Smooth muscle cell (in vitro differentiated cells): ENCODE data around the gene TREH. TPM values are rescaled to one million over a fixed set of nuclear protein-coding genes. Genes with fewer than 3 reads are reported as not detected.

Experiments
- DNase-seq: peaks from one replicate; lab custom pipeline; 2025; ENCODE audit not compliant: unreplicated experiment; lab: John Stamatoyannopoulos, UW
- H2AFZ ChIP-seq: fragments of 200-600 bp; sonication (generic); 2 replicates; pipeline ENCODE4 v1.6.0; 2016; ENCODE audit warnings: antibody characterized with exemption, low read depth, mild to moderate bottlenecking
- H3F3A ChIP-seq: fragments of 200-600 bp; sonication (generic); 2 replicates; pipeline ENCODE4 v1.6.0; 2017; ENCODE audit warnings: antibody characterized with exemption, low read depth
- H3K27ac ChIP-seq: fragments of 200-600 bp; sonication (generic); 2 replicates; pipeline ENCODE4 v1.5.1; 2016; ENCODE audit warnings: low read depth, mild to moderate bottlenecking
- H3K27me3 ChIP-seq: fragments of 200-600 bp; sonication (generic); 2 replicates; pipeline ENCODE4 v1.6.1; 2016; ENCODE audit warnings: low read depth, mild to moderate bottlenecking
- H3K36me3 ChIP-seq: fragments of 200-600 bp; sonication (generic); 2 replicates; pipeline ENCODE4 v1.5.1; 2016; ENCODE audit warnings: low read depth
- H3K4me1 ChIP-seq: fragments of 200-600 bp; sonication (generic); 2 replicates; pipeline ENCODE4 v1.5.1; 2016; ENCODE audit warnings: low read depth
- H3K4me2 ChIP-seq: fragments of 200-600 bp; sonication (generic); 2 replicates; pipeline ENCODE4 v1.6.0; 2016; ENCODE audit warnings: mild to moderate bottlenecking
- H3K4me3 ChIP-seq: fragments of 200-600 bp; sonication (generic); 2 replicates; pipeline ENCODE4 v1.5.1; 2016; ENCODE audit warnings: mild to moderate bottlenecking
- H3K79me2 ChIP-seq: fragments of 200-600 bp; sonication (generic); 2 replicates; pipeline ENCODE4 v1.6.0; 2016; ENCODE audit warnings: low read depth, mild to moderate bottlenecking
- H3K9ac ChIP-seq: fragments of 200-600 bp; sonication (generic); 2 replicates; pipeline ENCODE4 v1.6.0; 2016; ENCODE audit warnings: low read depth
- H3K9me3 ChIP-seq: fragments of 200-600 bp; sonication (generic); replicated peaks from 2 replicates; pipeline ENCODE4 v1.5.1; 2016; ENCODE audit warnings: low read depth
- H4K20me1 ChIP-seq: fragments of 200-600 bp; sonication (generic); 2 replicates; pipeline ENCODE4 v1.6.0; 2016; ENCODE audit warnings: low read depth
- WGBS: methylation state at CpG from one replicate; pipeline ENCODE4 v1.1.7; 2016; ENCODE audit warnings: low lambda C conversion rate; 5-methylcytosine and 5-hydroxymethylcytosine counted together
- polyA plus RNA-seq: library from polyadenylated mRNA; unstranded; fragments of >200 nt; fragmentation: Nextera tagmentation; extraction: Ambion mirVana; gene quantifications from 2 replicates; pipeline ENCODE4 v1.2.1, GENCODE V29; 2016
- total RNA-seq: library from RNA; depleted of rRNA; stranded (reverse); fragments of >200 nt; gene quantifications from 2 replicates; pipeline ENCODE4 v1.2.3, GENCODE V29; 2014
- TF ChIP-seq, protein P1 (sequence below): fragments of 200-600 bp; sonication (generic); IDR thresholded peaks from 2 replicates; pipeline ENCODE4 v1.5.1; 2017; ENCODE audit warnings: borderline replicate concordance, mild to moderate bottlenecking, antibody characterized with exemption; ENCODE audit not compliant: insufficient read depth, poor library complexity, severe bottlenecking

Gene TREH
- total and polyA plus RNA-seq, 2 experiments from 2014 or later, result 0.49 TPM; not detected in 1

DNA sequence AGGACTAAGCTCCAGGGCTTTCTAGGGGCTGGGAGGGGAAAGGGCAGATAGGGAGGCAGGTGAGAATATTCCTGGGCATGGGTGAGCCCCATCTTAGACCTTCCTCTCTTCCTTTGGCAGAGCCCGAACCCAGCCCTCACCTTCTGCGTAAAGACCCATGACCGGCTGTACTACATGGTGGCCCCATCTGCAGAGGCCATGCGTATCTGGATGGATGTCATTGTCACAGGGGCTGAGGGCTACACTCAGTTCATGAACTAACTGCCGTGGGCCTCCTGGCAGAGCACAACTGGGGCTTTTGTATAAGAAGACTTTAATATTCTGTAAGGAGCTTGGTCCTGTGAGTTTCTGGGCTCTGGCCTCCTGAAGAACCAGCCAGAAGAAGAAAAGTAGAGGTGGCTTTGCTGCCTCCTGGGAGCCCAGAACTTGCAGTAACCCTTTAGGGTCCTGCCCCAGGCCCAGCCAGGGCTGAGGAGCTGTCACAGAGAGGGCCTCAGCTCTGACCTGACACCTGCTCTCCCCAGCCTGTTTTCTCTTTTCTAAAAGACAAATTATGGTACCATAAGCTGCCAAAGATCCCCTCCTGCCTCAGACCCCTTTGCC, 22.8 kb downstream of the TREH start:
- WGBS, result 99% methylated on average over 5 of the region's 5 CpGs
- H3F3A ChIP-seq, result peaks cover 35% of the 10 kb centered on the region
- H4K20me1 ChIP-seq, result peaks cover 74% of the 10 kb centered on the region
- no peak overlapping the region for H3K27ac ChIP-seq
- no peaks in the 10 kb centered on the region for H3K9me3 ChIP-seq
- H3K36me3 ChIP-seq, result no peaks in the 10 kb centered on the region
- H2AFZ ChIP-seq, result no peak overlapping the region
- no peaks in the 10 kb centered on the region for H3K4me1 ChIP-seq
- DNase-seq, result no peak
- no peak overlapping the region for H3K4me3 ChIP-seq
- no peaks in the 10 kb centered on the region for H3K27me3 ChIP-seq
- no peak overlapping the region for H3K4me2 ChIP-seq
- no peak overlapping the region for H3K9ac ChIP-seq
- H3K79me2 ChIP-seq, result no peaks in the 10 kb centered on the region
- TF ChIP-seq, protein P1, sequence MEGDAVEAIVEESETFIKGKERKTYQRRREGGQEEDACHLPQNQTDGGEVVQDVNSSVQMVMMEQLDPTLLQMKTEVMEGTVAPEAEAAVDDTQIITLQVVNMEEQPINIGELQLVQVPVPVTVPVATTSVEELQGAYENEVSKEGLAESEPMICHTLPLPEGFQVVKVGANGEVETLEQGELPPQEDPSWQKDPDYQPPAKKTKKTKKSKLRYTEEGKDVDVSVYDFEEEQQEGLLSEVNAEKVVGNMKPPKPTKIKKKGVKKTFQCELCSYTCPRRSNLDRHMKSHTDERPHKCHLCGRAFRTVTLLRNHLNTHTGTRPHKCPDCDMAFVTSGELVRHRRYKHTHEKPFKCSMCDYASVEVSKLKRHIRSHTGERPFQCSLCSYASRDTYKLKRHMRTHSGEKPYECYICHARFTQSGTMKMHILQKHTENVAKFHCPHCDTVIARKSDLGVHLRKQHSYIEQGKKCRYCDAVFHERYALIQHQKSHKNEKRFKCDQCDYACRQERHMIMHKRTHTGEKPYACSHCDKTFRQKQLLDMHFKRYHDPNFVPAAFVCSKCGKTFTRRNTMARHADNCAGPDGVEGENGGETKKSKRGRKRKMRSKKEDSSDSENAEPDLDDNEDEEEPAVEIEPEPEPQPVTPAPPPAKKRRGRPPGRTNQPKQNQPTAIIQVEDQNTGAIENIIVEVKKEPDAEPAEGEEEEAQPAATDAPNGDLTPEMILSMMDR, result no peak

DNA sequence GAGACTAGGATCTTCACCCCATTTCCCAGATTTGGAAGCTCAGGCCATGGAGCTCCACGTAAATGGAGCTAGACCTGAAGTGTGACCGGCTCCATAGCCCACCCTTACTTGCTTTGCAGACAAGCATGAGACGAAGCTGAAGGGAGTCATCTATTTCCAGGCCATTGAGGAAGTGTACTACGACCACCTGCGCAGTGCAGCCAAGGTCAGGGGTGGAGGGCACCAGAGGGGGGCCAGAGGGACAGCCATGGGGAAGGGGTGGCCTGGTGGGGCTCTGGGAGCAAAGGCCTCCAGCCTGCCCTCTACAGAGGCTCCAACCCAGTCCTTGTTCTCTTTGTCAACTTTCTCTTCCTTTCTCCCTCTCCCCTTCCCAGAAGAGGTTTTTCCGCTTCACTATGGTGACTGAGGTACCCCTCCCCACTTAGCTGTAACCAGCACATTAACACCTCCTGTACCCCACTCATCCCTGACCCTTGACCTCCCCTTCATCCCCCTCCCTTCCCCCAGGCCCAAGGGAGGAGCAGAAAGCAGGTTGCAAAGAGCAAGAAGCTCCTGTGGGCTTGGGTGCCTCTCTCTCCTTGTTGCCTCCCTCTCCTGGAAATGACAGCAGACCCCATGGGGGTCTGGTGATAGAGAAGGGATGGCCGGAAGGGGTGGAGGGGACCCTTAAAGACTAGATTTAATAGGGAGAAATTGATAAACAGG, 23.8 kb downstream of the TREH start:
- no peaks in the 10 kb centered on the region for H3K9me3 ChIP-seq
- no peak overlapping the region for H3K4me3 ChIP-seq
- TF ChIP-seq, protein P1, result no peak
- H3K27me3 ChIP-seq, result no peaks in the 10 kb centered on the region
- WGBS, result 91% methylated on average over 7 of the region's 7 CpGs
- H2AFZ ChIP-seq, result no peak overlapping the region
- peaks cover under 1% of the 10 kb centered on the region for H3K36me3 ChIP-seq
- peaks cover 85% of the 10 kb centered on the region for H4K20me1 ChIP-seq
- no peaks in the 10 kb centered on the region for H3K79me2 ChIP-seq
- H3K4me1 ChIP-seq, result no peaks in the 10 kb centered on the region
- no peak overlapping the region for H3K27ac ChIP-seq
- no peak overlapping the region for H3K9ac ChIP-seq
- DNase-seq, result no peak
- no peak overlapping the region for H3K4me2 ChIP-seq
- H3F3A ChIP-seq, result peaks cover 35% of the 10 kb centered on the region

DNA sequence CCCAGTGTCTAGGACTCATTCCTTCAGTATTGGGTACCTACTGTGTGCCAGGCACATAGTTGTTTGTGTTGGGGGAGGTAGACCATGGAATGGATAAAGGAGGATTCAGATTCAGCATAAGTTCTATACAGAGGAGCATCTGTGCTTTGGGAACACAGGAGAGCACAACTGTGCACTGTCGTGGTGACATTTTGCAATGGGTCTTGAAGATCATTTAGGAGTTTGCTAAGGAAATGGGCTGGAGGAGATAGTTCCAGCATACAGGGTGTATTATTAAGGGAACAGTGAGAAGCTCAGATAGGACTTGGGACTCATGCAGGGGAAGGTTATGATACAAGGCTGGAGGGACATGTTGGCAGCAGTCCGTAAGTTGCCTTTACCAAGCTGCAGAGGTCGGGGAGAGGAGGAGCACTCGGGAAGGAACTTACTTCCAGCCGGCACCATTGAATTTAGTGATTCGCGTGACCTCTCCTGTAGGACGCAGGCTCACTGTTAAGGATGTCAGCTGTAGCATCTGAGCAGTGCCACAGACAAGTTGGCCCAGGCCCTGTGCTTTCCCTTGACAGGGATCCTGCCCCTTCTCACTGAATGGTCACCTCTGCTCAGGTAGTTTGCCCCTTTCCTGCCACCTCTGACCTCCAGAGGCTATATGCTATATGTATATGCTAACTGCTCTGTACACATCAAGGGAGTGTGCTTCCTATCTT, 25.6 kb downstream of the TREH start:
- 94% methylated on average over 8 of the region's 8 CpGs for WGBS
- Histone ChIP-seq H4K20me1 (peaks cover 91% of the 10 kb centered on the region), H3K79me2 (no peaks in the 10 kb centered on the region), H3K9ac (no peak overlapping the region), H3K9me3 (no peaks in the 10 kb centered on the region), H3K27ac (no peak overlapping the region), H3K4me1 (no peaks in the 10 kb centered on the region), H3K4me3 (no peak overlapping the region), H2AFZ (no peak overlapping the region), H3K4me2 (no peak overlapping the region), H3K36me3 (peaks cover 3% of the 10 kb centered on the region), H3F3A (peaks cover 35% of the 10 kb centered on the region), H3K27me3 (no peaks in the 10 kb centered on the region)
- TF ChIP-seq, protein P1, result no peak
- no peak for DNase-seq
